Tibial artery (tissue), 4 donors: ENCODE results near the gene VPS18.
A peak's percentile ranks its signal among the peaks of the same experiment; 100 is the strongest.

Experiments used
- DNase-seq, 2 donors: peaks; one replicate each; pipeline ENCODE4 v3.0.0-alpha.2; 2019
- H3K27ac ChIP-seq, 2 donors: fragments of 200-600 bp; sonication (generic) in 1 of 2; 1 replicate in 1 of 2; 2 replicates in 1 of 2; pipeline ENCODE4 v1.5.1; 2018 to 2019; ENCODE audit warnings: mild to moderate bottlenecking in 1 of 2
- H3K27me3 ChIP-seq, 2 donors: fragments of 200-600 bp; sonication (generic) in 1 of 2; one replicate each; pipeline versions ENCODE4 v1.5.1 to v1.6.0; 2016 to 2019
- H3K36me3 ChIP-seq, 3 donors: fragments of 200-600 bp; sonication (generic) in 2 of 3; one replicate each; pipeline ENCODE4 v1.5.1; 2016 to 2019; ENCODE audit warnings: mild to moderate bottlenecking in 2 of 3
- H3K4me1 ChIP-seq, 4 donors: fragments of 200-600 bp; sonication (generic) in 2 of 4; 1 replicate in 3 of 4; 2 replicates in 1 of 4; pipeline ENCODE4 v1.5.1; 2016 to 2019
- H3K4me3 ChIP-seq, 2 donors: fragments of 200-600 bp; sonication (generic) in 1 of 2; 1 replicate in 1 of 2; 2 replicates in 1 of 2; pipeline ENCODE4 v1.5.1; 2018 to 2019; ENCODE audit warnings: mild to moderate bottlenecking in 2 of 2
- H3K9me3 ChIP-seq, 3 donors: fragments of 200-600 bp; sonication (generic) in 1 of 3; one replicate each; pipeline ENCODE4 v1.5.1; 2016 to 2019
- intact Hi-C: fragments of 100-400 bp; cut with DNase I; formaldehyde crosslinking; loops from one replicate; pipeline ENCODE4 v1.15.0; 2023; ENCODE audit warnings: low total_unique reads
- TF ChIP-seq, protein P1 (sequence below), 2 experiments: fragments of 200-600 bp in 1 of 2; fragments of 450-650 bp in 1 of 2; IDR thresholded peaks; one replicate each; pipeline ENCODE4 v1.5.1; 2017 to 2019; ENCODE audit warnings: antibody characterized with exemption in 2 of 2, mild to moderate bottlenecking in 1 of 2, moderate library complexity in 1 of 2

VPS18 gene

GRCh38 chr15:40925863-40926658, 31.8 kb downstream of the VPS18 start:
- Histone ChIP-seq H3K4me3 (peak overlapping the region in 1 of 2 donors; percentile 37), H3K36me3 (no peaks in the 10 kb centered on the region), H3K4me1 (peaks cover 0 to 53% (median 51%) of the 10 kb centered on the region in 4 donors), H3K27ac (no peak overlapping the region), H3K27me3 (peaks cover 0 to 55% of the 10 kb centered on the region in 2 donors), H3K9me3 (no peaks in the 10 kb centered on the region)
- intact Hi-C loops: no loop called here
- DNase-seq: no peak
- TF ChIP-seq, protein P1, sequence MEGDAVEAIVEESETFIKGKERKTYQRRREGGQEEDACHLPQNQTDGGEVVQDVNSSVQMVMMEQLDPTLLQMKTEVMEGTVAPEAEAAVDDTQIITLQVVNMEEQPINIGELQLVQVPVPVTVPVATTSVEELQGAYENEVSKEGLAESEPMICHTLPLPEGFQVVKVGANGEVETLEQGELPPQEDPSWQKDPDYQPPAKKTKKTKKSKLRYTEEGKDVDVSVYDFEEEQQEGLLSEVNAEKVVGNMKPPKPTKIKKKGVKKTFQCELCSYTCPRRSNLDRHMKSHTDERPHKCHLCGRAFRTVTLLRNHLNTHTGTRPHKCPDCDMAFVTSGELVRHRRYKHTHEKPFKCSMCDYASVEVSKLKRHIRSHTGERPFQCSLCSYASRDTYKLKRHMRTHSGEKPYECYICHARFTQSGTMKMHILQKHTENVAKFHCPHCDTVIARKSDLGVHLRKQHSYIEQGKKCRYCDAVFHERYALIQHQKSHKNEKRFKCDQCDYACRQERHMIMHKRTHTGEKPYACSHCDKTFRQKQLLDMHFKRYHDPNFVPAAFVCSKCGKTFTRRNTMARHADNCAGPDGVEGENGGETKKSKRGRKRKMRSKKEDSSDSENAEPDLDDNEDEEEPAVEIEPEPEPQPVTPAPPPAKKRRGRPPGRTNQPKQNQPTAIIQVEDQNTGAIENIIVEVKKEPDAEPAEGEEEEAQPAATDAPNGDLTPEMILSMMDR (IDR thresholded peaks at IDR 0.05): no peak

DNA sequence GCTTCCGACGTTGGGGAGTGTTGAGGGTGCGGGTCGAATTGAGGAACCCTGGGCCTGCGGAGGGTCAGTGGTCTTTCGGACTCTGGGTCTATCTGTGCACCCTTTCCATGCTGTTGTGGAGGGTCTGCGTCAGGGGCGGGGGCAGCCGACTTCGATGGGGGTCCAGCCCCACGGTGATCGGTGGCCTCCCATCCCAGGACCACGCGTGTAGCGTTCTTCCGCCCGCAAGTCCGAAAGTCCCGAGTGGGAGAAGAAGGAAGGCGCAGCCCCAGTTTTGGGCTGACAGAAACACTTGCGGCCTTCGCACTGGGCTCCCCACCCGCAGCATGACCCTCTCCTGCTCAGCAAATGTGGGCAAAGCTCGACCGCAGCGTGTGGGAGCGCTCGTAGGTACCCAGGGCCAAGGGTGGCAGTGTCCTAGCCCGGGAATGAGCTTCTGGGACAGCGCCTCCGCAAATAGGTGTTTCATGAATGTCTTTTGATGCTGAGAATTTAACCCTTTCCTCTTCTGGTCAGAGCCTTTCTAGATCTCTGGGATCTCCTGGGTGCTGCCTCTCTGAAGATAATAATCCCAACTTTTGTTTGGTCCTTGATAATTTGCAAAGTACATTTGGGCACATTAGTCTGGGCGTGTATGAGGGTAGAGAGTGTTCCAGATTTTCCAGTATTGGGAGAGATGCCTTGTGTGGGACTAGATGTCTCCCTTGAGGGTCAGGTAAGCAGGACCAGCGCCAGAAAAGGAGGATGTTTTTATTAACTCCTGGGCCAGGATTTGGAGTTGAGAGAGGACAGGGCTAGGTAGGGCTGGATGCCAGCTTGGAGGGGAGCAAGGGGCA, 32.6 kb downstream of the VPS18 start:
- Histone ChIP-seq H3K9me3 (no peaks in the 10 kb centered on the region), H3K4me1 (peaks cover 0 to 58% (median 54%) of the 10 kb centered on the region in 4 donors), H3K36me3 (no peaks in the 10 kb centered on the region), H3K27me3 (peaks cover 0 to 63% of the 10 kb centered on the region in 2 donors), H3K27ac (no peak overlapping the region), H3K4me3 (no peak overlapping the region)
- DNase-seq: no peak
- TF ChIP-seq, protein P1 (IDR thresholded peaks at IDR 0.05): no peak
- intact Hi-C loops: no loop called here

DNA sequence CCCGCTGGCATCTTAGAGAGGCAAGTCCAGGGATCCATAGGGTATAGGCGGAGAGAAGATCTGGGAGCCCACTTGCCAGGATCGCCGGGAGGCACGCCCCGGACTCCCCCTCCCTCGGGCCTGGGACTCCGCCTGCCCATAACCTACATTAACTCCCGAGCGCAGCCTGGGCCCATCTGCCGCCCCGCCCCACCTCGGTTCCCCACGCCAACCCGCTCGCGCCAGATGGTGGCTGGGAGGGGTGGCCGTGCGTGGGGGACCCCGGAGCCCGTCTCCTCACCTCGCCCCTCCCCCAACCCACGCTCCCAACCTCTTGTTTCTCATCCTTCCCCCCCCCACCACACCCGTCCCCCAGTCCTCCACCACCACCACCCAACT, 33.2 kb downstream of the VPS18 start:
- TF ChIP-seq, protein P1 (IDR thresholded peaks at IDR 0.05): no peak
- Histone ChIP-seq H3K36me3 (no peaks in the 10 kb centered on the region), H3K27me3 (peaks cover 0 to 69% of the 10 kb centered on the region in 2 donors), H3K27ac (no peak overlapping the region), H3K9me3 (no peaks in the 10 kb centered on the region), H3K4me1 (peaks cover 0 to 58% (median 54%) of the 10 kb centered on the region in 4 donors), H3K4me3 (peak overlapping the region; percentile 50 to 66)
- no peak for DNase-seq
- intact Hi-C loops: no loop called here

DNA sequence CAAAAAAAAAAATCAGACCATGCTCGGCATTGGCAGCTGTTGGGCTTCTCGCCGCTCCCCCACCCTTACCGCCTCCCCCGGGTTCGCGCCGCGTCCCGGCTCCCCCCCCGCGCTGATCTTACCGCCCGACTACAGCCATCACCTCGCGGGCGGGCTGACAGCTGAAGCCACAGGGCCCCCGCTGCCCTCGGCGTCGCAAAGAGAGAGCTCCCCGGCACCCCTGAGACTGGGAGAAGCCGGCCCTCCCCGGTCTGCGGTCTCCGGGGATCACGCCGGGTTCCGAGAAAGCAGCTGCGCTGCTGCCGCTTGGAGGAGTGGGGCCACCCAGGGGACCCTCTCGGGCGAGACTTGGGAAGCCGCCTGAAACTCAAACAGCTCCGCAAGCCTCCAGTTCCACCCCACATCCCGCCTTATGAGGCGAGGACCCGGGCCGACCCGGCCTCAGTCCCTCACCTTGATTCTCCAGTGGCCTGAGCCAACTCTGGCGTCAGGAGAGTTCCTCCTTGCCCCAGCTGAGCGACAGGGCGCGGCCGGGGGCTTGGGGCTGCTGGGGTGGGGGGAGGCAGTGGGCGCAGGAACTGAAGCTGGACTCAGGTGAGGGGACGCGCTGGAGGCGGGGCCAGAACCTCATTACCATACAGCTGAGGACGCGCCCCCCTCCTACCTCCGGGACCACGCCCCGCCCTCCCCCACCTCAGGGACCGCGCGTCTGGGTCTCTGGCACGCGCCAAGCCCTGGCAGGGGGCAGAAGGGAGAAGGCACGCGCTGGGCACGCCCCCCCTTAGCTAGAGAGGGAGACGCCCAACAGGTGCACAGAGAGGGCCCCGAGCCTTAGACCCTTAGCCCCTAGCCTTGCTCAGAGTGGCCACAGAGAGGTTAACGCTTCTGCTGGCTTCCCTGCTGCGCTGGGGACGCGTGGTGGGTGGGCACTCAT, 33.9 kb downstream of the VPS18 start:
- peaks cover 0 to 58% (median 54%) of the 10 kb centered on the region in 4 donors for H3K4me1 ChIP-seq
- H3K4me3 ChIP-seq: peak overlapping the region; percentile 50 to 66
- no peaks in the 10 kb centered on the region for H3K36me3 ChIP-seq
- DNase-seq: no peak
- intact Hi-C loops: no loop called here
- TF ChIP-seq, protein P1 (IDR thresholded peaks at IDR 0.05): no peak
- H3K9me3 ChIP-seq: no peaks in the 10 kb centered on the region
- peaks cover 0 to 73% of the 10 kb centered on the region in 2 donors for H3K27me3 ChIP-seq
- H3K27ac ChIP-seq: no peak overlapping the region
